ENCODE measurements around the gene CACNA2D4.

DNA sequence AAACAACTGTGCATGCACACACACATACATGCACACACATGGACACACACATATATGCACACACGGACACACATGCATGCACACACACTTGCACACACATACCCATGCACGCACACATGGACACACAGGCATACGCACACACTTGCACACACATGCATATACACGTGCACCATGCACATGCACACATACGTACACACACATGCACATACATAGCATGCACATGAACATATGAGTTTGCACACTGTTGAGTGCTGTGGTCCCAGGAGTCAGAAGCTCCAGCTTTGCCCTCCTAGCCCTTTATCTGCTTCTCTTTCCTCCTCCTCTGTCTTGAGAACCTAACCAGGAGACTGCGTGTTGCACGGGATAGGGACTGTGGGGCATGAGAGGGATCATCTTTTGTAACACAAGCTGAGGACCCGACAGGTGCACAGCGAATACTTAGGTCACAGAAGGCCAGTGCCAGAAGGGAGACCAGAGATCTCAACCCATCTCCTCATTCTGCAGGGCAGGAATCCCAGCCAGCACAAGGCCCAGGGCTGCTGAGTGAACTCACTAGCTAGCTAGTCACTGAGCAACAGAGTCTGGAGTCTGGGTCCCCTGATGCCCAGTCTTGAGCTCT, 101.6 kb downstream of the CACNA2D4 start:
- no peak for TF ChIP-seq POLR2A (IDR thresholded peaks at IDR 0.05; ENCODE audit: low read depth)
- TF ChIP-seq, protein P1, sequence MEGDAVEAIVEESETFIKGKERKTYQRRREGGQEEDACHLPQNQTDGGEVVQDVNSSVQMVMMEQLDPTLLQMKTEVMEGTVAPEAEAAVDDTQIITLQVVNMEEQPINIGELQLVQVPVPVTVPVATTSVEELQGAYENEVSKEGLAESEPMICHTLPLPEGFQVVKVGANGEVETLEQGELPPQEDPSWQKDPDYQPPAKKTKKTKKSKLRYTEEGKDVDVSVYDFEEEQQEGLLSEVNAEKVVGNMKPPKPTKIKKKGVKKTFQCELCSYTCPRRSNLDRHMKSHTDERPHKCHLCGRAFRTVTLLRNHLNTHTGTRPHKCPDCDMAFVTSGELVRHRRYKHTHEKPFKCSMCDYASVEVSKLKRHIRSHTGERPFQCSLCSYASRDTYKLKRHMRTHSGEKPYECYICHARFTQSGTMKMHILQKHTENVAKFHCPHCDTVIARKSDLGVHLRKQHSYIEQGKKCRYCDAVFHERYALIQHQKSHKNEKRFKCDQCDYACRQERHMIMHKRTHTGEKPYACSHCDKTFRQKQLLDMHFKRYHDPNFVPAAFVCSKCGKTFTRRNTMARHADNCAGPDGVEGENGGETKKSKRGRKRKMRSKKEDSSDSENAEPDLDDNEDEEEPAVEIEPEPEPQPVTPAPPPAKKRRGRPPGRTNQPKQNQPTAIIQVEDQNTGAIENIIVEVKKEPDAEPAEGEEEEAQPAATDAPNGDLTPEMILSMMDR (IDR thresholded peaks at IDR 0.05): no peak
- no peak for TF ChIP-seq POLR2AphosphoS5 (IDR thresholded peaks at IDR 0.05)

Measured in esophagus muscularis mucosa (tissue), 3 donors.